ENCODE data around the gene CACNA2D3. TPM values are rescaled to one million over a fixed set of nuclear protein-coding genes. Genes with fewer than 3 reads are reported as not detected.
A peak's percentile ranks its signal among the peaks of the same experiment; 100 is the strongest.

The CACNA2D3 gene
- total and polyA plus RNA-seq, 9 donors = 1.4 to 3.1 (median 2.3) TPM

- Histone ChIP-seq H3K27me3 (ENCODE audit: control insufficient read depth, insufficient read depth, low read length) (no peaks in the 10 kb centered on the region), H3K4me3 (ENCODE audit: low read length) (no peak overlapping the region), H3K27ac (ENCODE audit: low read length) (no peak overlapping the region), H3K4me1 (ENCODE audit: control insufficient read depth, insufficient read depth, low read length) (peaks cover 19% of the 10 kb centered on the region), H3K36me3 (ENCODE audit: control insufficient read depth, insufficient read depth, low read length) (no peaks in the 10 kb centered on the region), H3K9me3 (replicated peaks; ENCODE audit: control insufficient read depth, low read depth, low read length) (no peaks in the 10 kb centered on the region)
- peak; percentile 23 for DNase-seq
- WGBS (ENCODE audit: insufficient coverage) = no CpG with 5 or more reads among the region's 5 CpGs
Measured at GRCh38 chr3:54357301-54357700, 234.9 kb downstream of the CACNA2D3 start.

- Histone ChIP-seq H3K4me3 (ENCODE audit: low read length) (no peak overlapping the region), H3K9me3 (replicated peaks; ENCODE audit: control insufficient read depth, low read depth, low read length) (no peaks in the 10 kb centered on the region), H3K27me3 (ENCODE audit: control insufficient read depth, insufficient read depth, low read length) (no peaks in the 10 kb centered on the region), H3K36me3 (ENCODE audit: control insufficient read depth, insufficient read depth, low read length) (no peaks in the 10 kb centered on the region), H3K4me1 (ENCODE audit: control insufficient read depth, insufficient read depth, low read length) (peaks cover 19% of the 10 kb centered on the region), H3K27ac (ENCODE audit: low read length) (no peak overlapping the region)
- no peak for DNase-seq
- 50% methylated on average over 1 of the region's 4 CpGs for WGBS (ENCODE audit: insufficient coverage)
Measured at GRCh38 chr3:54358316-54358715, 236.0 kb downstream of the CACNA2D3 start.

GRCh38 chr3:54358969-54359694 lies 236.8 kb downstream of the CACNA2D3 start:
- DNase-seq = peak; percentile 42
- no peaks in the 10 kb centered on the region for H3K27me3 ChIP-seq (ENCODE audit: control insufficient read depth, insufficient read depth, low read length)
- H3K4me1 ChIP-seq (ENCODE audit: control insufficient read depth, insufficient read depth, low read length) = peaks cover 16% of the 10 kb centered on the region
- WGBS (ENCODE audit: insufficient coverage) = 65% methylated on average over 4 of the region's 8 CpGs
- no peaks in the 10 kb centered on the region for H3K36me3 ChIP-seq (ENCODE audit: control insufficient read depth, insufficient read depth, low read length)
- H3K4me3 ChIP-seq (ENCODE audit: low read length) = no peak overlapping the region
- H3K27ac ChIP-seq (ENCODE audit: low read length) = no peak overlapping the region
- no peaks in the 10 kb centered on the region for H3K9me3 ChIP-seq (replicated peaks; ENCODE audit: control insufficient read depth, low read depth, low read length)

GRCh38 chr3:54360320-54360719 lies 238.0 kb downstream of the CACNA2D3 start:
- H3K27me3 ChIP-seq (ENCODE audit: control insufficient read depth, insufficient read depth, low read length) = no peaks in the 10 kb centered on the region
- no peak overlapping the region for H3K4me3 ChIP-seq (ENCODE audit: low read length)
- H3K36me3 ChIP-seq (ENCODE audit: control insufficient read depth, insufficient read depth, low read length) = no peaks in the 10 kb centered on the region
- H3K9me3 ChIP-seq (replicated peaks; ENCODE audit: control insufficient read depth, low read depth, low read length) = no peaks in the 10 kb centered on the region
- no peak overlapping the region for H3K27ac ChIP-seq (ENCODE audit: low read length)
- WGBS (ENCODE audit: insufficient coverage) = 73% methylated on average over 1 of the region's 3 CpGs
- peaks cover 14% of the 10 kb centered on the region for H3K4me1 ChIP-seq (ENCODE audit: control insufficient read depth, insufficient read depth, low read length)
- no peak for DNase-seq

GRCh38 chr3:54361746-54362283 lies 239.5 kb downstream of the CACNA2D3 start:
- Histone ChIP-seq H3K27me3 (ENCODE audit: control insufficient read depth, insufficient read depth, low read length) (no peaks in the 10 kb centered on the region), H3K9me3 (replicated peaks; ENCODE audit: control insufficient read depth, low read depth, low read length) (no peaks in the 10 kb centered on the region), H3K27ac (ENCODE audit: low read length) (no peak overlapping the region), H3K4me1 (ENCODE audit: control insufficient read depth, insufficient read depth, low read length) (peaks cover 9% of the 10 kb centered on the region), H3K4me3 (ENCODE audit: low read length) (no peak overlapping the region), H3K36me3 (ENCODE audit: control insufficient read depth, insufficient read depth, low read length) (no peaks in the 10 kb centered on the region)
- DNase-seq = no peak
- 89% methylated on average over 3 of the region's 7 CpGs for WGBS (ENCODE audit: insufficient coverage)

DNA sequence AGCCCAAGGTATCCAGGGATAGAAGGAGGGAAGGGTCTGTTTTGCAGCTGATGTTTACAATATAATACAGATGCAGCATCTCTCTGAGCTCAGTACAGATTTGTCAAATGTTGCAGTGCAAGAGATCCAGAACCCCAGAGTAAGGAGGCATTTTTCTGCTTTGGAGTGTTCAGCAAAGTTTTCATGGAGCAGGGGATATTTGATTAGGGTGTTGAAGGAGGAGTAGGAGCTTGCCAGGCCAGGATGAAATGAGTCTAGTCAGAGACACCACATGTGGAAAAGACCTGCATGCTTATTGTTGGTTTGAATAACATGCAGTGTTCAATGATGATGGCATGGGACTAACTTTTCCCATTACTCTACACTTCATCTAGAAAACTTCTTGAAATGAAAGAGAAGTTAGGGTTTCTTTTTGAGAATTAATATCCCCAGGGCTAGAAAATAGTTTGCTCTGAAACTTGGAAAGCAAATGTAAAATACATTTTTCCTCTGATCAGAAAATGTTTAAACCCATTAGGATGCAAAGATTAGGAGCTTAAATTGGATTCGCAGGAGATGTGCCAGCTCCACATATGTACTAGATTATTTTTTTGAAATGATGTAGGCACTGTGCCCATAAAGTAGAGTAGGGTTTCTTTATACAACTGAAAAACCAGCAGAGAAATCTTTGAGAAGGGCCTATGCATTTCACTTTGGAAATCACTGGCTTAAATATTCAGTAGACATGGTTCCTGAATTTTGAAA lies 243.8 kb downstream of the CACNA2D3 start:
- H3K36me3 ChIP-seq (ENCODE audit: control insufficient read depth, insufficient read depth, low read length) = no peaks in the 10 kb centered on the region
- H3K4me1 ChIP-seq (ENCODE audit: control insufficient read depth, insufficient read depth, low read length) = no peaks in the 10 kb centered on the region
- H3K4me3 ChIP-seq (ENCODE audit: low read length) = no peak overlapping the region
- WGBS (ENCODE audit: insufficient coverage) = no CpG with 5 or more reads among the region's 1 CpG
- H3K9me3 ChIP-seq (replicated peaks; ENCODE audit: control insufficient read depth, low read depth, low read length) = no peaks in the 10 kb centered on the region
- no peak overlapping the region for H3K27ac ChIP-seq (ENCODE audit: low read length)
- no peaks in the 10 kb centered on the region for H3K27me3 ChIP-seq (ENCODE audit: control insufficient read depth, insufficient read depth, low read length)
- peak; percentile 31 for DNase-seq

GRCh38 chr3:54366839-54367238 lies 244.5 kb downstream of the CACNA2D3 start:
- no peak for DNase-seq
- WGBS (ENCODE audit: insufficient coverage) = no CpG with 5 or more reads among the region's 3 CpGs

DNA sequence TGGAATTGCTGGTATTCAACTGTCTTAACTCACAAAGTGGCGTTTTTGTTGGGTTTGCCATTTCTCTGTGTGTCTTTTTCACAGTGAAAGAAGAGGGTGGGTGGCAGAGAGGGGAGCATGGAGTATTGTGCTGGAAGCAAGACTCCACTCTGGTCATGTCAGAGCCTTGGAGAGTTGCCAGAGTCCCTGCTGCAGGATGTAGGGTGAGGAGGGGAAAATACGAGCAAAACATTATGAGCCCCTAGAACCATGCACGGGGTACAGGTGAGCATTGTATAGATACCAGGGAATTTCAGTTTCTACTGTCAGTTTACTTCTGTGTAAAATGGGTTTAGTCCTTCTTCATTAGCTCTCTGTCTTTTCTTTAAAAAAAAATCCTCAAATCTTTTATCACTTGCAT lies 249.9 kb downstream of the CACNA2D3 start:
- Histone ChIP-seq H3K9me3 (replicated peaks; ENCODE audit: control insufficient read depth, low read depth, low read length) (no peaks in the 10 kb centered on the region), H3K27me3 (ENCODE audit: control insufficient read depth, insufficient read depth, low read length) (no peaks in the 10 kb centered on the region), H3K4me3 (ENCODE audit: low read length) (no peak overlapping the region), H3K4me1 (ENCODE audit: control insufficient read depth, insufficient read depth, low read length) (peaks cover 2% of the 10 kb centered on the region), H3K27ac (ENCODE audit: low read length) (no peak overlapping the region), H3K36me3 (ENCODE audit: control insufficient read depth, insufficient read depth, low read length) (no peaks in the 10 kb centered on the region)
- no peak for DNase-seq
- 59% methylated on average over 2 of the region's 3 CpGs for WGBS (ENCODE audit: insufficient coverage)

More at GRCh38 chr3:54366839-54367238, 244.5 kb downstream of the CACNA2D3 start:
- Histone ChIP-seq H3K36me3 (ENCODE audit: control insufficient read depth, insufficient read depth, low read length) (no peaks in the 10 kb centered on the region), H3K27ac (ENCODE audit: low read length) (no peak overlapping the region), H3K4me1 (ENCODE audit: control insufficient read depth, insufficient read depth, low read length) (no peaks in the 10 kb centered on the region), H3K9me3 (replicated peaks; ENCODE audit: control insufficient read depth, low read depth, low read length) (no peaks in the 10 kb centered on the region), H3K4me3 (ENCODE audit: low read length) (no peak overlapping the region), H3K27me3 (ENCODE audit: control insufficient read depth, insufficient read depth, low read length) (no peaks in the 10 kb centered on the region)

GRCh38 chr3:54374214-54374852 lies 252.0 kb downstream of the CACNA2D3 start:
- WGBS (ENCODE audit: insufficient coverage) = 45% methylated on average over 2 of the region's 8 CpGs
- H3K27ac ChIP-seq (ENCODE audit: low read length) = no peak overlapping the region
- H3K27me3 ChIP-seq (ENCODE audit: control insufficient read depth, insufficient read depth, low read length) = no peaks in the 10 kb centered on the region
- no peak for DNase-seq
- no peak overlapping the region for H3K4me3 ChIP-seq (ENCODE audit: low read length)
- H3K9me3 ChIP-seq (replicated peaks; ENCODE audit: control insufficient read depth, low read depth, low read length) = no peaks in the 10 kb centered on the region
- H3K36me3 ChIP-seq (ENCODE audit: control insufficient read depth, insufficient read depth, low read length) = no peaks in the 10 kb centered on the region
- peaks cover 2% of the 10 kb centered on the region for H3K4me1 ChIP-seq (ENCODE audit: control insufficient read depth, insufficient read depth, low read length)

Data from muscle of leg (tissue), 11 donors.